ENCODE measurements around the gene C7orf33. TPM values are rescaled to one million over a fixed set of nuclear protein-coding genes. Genes with fewer than 3 reads are reported as not detected.

The C7orf33 gene, protein sequence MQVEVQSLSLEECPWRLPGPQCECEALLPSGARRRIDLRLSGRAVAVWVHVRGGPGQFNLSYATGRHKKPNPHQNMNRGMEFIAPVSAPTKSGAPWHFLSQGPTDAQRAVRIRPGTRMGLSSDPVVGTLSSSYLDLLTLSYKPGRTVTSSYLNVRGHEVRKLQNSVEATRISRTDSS
- not detected for total RNA-seq

DNA sequence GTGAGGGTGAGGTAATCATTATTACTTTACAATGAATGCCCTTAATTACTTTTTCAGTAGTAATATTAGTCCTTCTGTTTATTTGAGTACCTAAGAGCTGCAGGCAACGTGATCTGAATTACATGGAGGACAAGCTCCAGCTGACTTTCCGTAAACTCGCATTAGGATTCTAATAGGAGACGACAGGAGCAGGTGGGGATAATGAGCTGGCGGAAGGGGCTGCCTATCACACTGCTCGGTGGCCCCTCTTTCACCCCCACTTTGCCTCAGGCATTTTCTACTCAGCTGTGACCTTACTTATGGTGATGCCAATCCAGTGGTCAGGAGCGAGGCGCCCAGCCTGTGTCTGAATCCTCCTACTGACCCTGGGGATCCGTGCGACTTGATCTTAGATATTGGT, at the start of gene C7orf33:
TSS of gene C7orf33 (plus strand) at position 296 of the 400 bp plus-strand sequence. CDS start 160 bp downstream, outside the sequence.
- WGBS, 2 donors: 67 to 78% methylated on average over 10 of the region's 10 CpGs
- intact Hi-C loops (cut with DNase I; ENCODE audit: low total_unique reads): no loop called here

DNA sequence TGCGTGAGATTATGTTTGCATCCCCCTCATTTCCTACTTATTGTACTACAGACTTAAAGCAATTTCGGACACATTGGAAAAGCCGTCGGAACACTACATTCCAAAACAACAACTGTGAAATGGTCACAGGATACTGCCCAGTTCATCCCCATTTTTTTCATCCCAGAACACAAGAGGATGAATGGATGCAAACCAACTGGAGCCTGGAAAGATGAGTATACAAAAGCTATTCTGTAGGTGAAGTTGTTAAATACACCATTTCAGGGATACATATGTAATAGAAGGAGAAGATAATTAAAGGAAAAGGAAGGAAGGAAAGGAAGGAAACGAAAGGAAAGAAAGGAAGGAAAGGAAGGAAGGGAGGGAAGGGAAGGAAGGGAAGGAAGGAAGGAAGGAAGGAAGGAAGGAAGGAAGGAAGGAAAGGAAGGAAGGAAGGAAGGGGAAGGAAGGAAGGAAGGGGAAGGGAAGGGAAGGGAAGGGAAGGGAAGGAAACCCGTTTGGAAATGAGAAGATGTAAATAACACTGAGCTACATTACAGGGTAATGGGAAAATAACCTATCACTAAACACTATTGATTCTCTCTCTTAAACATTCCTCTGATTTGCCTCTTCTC, 48.6 kb upstream of the C7orf33 start:
- intact Hi-C loops (cut with DNase I; ENCODE audit: low total_unique reads): no loop called here
- TF ChIP-seq, protein P1, sequence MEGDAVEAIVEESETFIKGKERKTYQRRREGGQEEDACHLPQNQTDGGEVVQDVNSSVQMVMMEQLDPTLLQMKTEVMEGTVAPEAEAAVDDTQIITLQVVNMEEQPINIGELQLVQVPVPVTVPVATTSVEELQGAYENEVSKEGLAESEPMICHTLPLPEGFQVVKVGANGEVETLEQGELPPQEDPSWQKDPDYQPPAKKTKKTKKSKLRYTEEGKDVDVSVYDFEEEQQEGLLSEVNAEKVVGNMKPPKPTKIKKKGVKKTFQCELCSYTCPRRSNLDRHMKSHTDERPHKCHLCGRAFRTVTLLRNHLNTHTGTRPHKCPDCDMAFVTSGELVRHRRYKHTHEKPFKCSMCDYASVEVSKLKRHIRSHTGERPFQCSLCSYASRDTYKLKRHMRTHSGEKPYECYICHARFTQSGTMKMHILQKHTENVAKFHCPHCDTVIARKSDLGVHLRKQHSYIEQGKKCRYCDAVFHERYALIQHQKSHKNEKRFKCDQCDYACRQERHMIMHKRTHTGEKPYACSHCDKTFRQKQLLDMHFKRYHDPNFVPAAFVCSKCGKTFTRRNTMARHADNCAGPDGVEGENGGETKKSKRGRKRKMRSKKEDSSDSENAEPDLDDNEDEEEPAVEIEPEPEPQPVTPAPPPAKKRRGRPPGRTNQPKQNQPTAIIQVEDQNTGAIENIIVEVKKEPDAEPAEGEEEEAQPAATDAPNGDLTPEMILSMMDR (IDR thresholded peaks at IDR 0.05): no peak
- TF ChIP-seq POLR2A (IDR thresholded peaks at IDR 0.05): no peak
- no peak overlapping the region for H3K4me3 ChIP-seq (ENCODE audit: low read depth, poor library complexity, severe bottlenecking)
- no peak for DNase-seq (ENCODE audit: low spot score in 2 of 2)
- WGBS, 2 donors: 83 to 90% methylated on average over 6 of the region's 6 CpGs

More for the DNA sequence above, at the start of gene C7orf33:
- DNase-seq (ENCODE audit: low spot score in 2 of 2): no peak
- no peak within 1 kb of the TSS for H3K4me3 ChIP-seq (ENCODE audit: low read depth, poor library complexity, severe bottlenecking)
- TF ChIP-seq, protein P1 (IDR thresholded peaks at IDR 0.05): no peak
- no peak for TF ChIP-seq POLR2A (IDR thresholded peaks at IDR 0.05)

DNA sequence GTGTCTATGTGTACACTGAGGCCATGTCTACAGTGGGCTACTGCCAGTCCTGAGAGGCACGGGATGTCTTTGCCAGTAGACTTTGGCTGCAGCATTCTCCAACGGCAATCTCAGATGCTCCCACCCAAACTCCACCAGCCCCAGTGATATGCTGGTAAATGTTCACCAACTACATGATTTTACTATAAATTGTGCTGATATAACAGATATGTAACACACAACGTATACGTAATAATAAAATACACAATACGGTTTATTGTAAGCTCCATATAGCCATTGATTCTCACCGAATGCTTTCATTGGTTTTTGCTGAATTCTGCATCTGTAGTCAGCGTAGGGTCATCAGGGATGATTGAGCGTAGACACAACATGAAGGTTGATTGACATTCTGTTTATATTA, 47.3 kb upstream of the C7orf33 start:
- DNase-seq (ENCODE audit: low spot score in 2 of 2): no peak
- TF ChIP-seq, protein P1 (IDR thresholded peaks at IDR 0.05): no peak
- TF ChIP-seq POLR2A (IDR thresholded peaks at IDR 0.05): no peak
- WGBS, 2 donors: 95 to 97% methylated on average over 8 of the region's 8 CpGs
- H3K4me3 ChIP-seq (ENCODE audit: low read depth, poor library complexity, severe bottlenecking): no peak overlapping the region
- intact Hi-C loops (cut with DNase I; ENCODE audit: low total_unique reads): no loop called here

DNA sequence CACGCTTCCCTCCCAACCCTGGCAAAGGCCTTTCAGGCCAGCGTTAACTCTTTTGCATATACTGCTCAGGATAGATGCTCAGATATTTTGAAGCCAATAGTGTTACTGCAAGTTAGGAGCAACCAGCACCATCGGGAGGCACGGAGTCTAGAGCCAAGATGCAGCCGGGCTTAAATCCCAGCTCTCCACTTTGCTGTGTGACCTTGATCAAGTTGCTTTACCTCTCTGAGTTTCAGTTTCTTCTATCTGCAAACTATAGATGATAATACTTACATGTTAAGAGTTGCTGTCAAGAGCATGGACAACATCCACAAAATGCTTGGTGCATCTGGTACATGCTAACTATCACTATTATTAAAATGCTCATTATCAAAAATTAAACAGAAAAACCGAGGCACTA, 45.4 kb upstream of the C7orf33 start:
- WGBS, 2 donors: 89 to 93% methylated on average over 6 of the region's 6 CpGs
- DNase-seq (ENCODE audit: low spot score in 2 of 2): no peak
- no peak for TF ChIP-seq POLR2A (IDR thresholded peaks at IDR 0.05)
- TF ChIP-seq, protein P1 (IDR thresholded peaks at IDR 0.05): no peak
- H3K4me3 ChIP-seq (ENCODE audit: low read depth, poor library complexity, severe bottlenecking): no peak overlapping the region
- intact Hi-C loops (cut with DNase I; ENCODE audit: low total_unique reads): no loop called here

DNA sequence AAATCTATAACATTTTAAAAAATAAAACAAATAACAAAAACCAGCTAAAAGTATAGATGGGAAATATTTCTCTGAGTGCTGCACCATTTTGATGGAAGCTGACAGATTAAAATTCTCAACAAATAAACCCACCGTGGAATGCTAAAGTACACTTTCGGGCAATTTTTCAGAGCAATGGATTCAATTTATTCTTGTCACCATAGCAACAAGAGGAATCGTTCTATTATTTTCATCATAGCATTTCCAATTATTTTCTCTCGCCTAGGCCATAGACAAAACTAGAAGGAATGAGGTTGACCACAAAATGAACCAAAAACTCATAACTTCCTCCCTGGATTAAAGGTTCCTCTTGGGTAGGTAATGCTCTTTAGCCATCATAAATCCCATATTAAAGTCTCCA, 44.6 kb upstream of the C7orf33 start:
- no peak for DNase-seq (ENCODE audit: low spot score in 2 of 2)
- H3K4me3 ChIP-seq (ENCODE audit: low read depth, poor library complexity, severe bottlenecking): no peak overlapping the region
- intact Hi-C loops (cut with DNase I; ENCODE audit: low total_unique reads): no loop called here
- TF ChIP-seq, protein P1 (IDR thresholded peaks at IDR 0.05): no peak
- WGBS, 2 donors: 80 to 83% methylated on average over 4 of the region's 4 CpGs

DNA sequence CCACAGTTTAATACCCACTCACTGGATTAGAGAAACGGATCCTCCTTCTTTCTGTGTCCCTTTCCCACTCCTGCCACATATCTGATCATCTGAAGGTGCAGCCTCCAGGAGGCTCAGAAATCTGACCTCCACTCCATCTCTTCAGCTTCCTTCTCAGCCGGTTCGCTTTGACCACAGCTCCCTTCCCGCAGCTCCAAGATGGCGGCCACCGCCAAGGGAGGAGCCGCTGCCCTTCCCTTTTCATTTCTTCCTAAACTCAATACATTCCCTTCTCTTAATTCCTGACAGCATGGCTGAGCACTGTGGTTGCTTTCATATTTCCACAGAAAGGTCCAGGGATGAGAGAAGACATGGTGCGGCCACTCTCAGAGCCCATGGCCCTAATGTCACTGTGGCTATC, 43.7 kb upstream of the C7orf33 start:
- TF ChIP-seq POLR2A (IDR thresholded peaks at IDR 0.05): no peak
- TF ChIP-seq, protein P1 (IDR thresholded peaks at IDR 0.05): no peak
- intact Hi-C loops (cut with DNase I; ENCODE audit: low total_unique reads): no loop called here
- no peak overlapping the region for H3K4me3 ChIP-seq (ENCODE audit: low read depth, poor library complexity, severe bottlenecking)
- 94 to 96% methylated on average over 8 of the region's 8 CpGs for WGBS, 2 donors
- DNase-seq (ENCODE audit: low spot score in 2 of 2): no peak

All from lower leg skin (tissue), 4 donors.